Measurements from ENCODE around the gene ZNF608.

The ZNF608 gene

DNA sequence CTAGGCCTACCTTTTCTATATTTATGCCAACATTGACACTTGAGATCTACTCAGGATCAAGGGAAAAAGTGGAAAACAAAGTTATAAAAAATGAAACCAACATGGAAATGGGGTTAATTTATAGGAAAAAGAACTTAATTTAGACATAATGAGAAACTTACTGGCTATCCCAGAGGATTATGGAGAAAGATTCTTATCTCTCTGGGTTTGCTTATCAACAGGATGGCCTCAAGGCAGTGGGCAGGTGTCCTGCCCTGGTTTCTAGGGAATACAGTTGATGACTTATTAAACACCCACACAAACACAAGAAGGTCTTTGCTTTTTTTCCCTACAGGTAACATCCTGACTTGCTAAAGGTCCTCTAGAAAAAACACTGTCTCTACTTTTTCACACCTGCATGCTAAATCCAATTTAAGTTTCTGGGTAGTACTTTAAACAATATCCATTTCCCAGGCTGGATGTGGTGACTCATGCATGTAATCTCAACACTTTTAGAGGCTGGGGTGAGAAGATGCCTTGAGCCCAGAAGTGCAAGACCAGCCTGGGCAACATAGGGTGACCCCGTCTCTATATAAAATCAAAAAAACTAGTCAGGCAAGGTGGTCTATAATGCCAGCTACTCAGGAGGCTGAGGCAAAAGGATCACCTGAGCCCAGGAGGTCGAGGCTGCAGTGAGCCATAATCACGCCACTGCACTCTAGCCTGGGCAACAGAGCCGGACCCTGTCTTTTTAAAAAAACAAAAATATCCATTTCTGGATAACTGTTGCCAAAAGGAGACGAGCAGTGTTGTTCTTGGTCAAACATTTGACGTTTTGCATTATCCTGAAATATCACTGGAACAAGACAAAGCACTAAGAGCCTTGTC is 6.6 kb upstream of the ZNF608 start:
- no peak for DNase-seq (ENCODE audit: low spot score)

DNA sequence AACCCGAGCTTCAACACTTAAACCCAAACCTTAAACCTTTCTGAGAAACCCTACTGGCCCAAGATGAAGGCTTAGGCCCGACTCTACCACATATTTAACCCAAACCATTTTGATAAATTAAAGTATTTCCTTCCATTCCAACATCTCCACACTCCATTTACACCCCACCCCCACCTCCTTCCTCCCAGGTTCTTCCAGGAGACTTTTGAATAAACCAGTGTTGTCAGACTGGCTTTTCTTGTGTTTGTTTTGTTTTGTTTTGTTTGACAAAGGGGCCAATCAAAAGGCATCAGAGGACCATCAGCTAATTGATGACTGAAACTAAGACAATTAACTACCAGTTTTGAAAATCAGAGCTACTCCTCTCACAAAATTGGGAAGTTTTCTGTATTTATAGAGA is 4.6 kb upstream of the ZNF608 start:
- DNase-seq (ENCODE audit: low spot score): no peak

DNA sequence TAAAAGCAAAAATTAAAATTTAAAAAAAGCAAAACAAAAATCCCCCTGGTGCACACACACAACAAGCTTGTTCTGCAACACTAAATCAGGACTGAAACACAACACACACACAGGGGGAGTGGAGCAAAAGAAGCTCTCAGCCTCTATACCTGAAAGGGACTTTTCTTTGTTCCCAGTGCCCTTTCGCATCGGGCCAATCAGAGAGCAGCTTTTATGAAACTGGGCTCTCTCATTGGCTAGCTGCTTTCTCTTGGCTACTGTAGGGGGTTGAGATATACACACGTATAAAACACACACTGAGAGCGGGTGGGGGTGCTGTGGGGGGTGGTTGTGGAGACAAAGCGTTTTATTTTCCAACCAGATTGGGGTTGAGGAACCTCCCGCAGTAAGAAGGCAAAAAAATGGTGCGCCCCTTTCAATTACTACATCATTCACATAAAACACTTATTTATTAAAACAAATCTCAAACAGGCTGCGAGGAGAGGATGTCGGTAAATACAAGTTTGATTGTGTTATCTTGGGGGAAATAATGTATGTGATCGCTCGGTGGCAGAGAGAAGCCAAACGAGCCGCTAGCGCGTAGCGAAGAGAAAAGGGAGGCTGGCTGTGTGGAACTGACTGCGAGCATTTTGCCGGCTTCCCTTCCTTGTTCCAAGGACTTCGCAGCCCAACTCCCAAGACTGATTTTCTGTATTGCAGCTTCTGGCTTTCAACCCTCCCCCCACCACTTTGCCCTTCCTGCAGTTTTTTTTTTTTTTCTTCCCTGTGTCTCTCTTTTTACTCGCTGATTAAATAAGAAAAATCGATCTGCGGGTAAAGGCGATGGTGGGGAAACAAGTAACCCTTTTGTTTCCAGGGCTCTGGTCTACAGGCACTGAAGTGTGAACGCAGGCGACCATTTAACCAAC is 2.5 kb upstream of the ZNF608 start:
- peak; percentile 24 for DNase-seq (ENCODE audit: low spot score)

DNA sequence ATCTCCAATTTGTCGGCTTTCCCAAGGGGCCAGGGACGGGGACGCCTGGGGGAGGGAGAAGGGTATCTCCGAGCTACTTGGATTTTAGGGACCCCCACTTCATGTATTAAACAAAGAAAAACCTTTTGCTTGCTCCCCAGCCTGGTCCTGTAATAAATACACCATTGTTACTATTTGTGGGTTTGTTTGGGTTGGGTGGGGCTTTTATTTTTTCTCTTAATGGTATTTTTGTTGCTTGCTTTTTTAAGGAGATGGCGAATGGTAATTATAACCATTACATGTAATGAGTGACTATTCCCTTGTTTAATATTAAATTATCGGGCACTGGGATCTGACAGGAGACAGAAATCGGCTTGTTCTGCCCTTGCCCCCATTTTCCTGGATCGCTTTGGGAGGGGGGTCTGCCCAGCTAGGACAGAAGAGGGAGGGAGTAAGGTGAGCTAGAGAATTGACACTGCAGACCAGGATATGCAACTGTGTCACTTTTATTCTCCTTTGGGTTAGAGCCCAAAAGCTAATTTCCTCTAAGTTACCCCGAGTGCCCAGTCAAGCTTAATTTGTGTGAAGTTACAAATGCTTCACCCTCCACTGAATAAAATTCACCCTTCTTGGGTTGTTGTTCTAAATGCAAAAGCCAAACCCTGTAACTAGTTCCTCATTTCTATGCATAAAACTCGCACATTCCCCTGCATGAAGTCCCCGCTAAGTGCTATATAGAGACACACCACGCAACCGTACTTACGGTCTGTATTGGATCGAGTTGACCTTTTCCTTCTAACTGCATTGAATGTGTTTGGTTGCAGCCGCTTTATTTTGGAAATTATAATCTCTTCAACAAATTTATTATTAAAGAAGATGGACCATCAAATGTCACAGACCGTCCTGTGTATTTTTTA is 1.6 kb upstream of the ZNF608 start:
- no peak for DNase-seq (ENCODE audit: low spot score)

DNA sequence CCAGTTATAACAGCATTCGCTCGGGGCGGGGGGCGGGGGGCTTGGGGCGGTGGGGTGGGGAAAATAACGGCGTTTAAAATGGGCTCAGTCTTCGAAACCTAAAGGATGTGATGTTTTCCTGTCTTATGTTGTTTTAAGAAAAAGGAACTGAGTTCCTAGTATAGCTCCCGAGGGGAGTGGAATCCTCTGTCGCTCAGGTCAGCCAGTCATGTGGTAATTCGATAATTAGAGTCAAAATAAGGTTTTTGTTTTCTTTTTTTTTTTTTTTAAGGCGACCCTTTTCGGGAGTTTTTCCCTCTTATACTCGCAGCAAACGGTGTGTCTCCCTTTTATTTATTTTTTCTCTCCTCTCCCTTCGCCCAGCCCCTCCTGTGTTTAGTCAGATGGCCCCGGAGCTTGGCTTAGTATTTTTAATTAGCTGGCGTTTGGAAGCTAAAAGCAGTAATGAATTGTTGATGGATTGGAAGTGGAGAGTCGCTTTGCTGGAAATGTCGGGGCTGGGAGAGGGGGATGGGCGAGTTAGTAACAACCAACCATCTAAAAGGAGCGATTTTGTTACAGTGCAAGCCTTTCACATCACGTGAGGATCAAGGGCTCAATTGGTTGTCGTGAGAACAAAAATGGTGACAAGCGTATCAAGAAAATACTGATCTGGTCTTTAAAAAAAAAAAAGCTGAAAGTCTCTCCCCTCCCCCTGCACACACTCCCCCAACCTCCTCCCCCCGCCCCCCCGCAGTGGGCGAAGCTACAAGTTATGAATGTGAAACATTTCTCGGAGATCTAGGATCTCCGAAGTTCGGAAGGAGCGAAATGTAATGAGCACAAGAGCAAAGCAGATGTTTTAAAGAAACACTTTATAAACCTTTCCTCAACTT is 714 bp upstream of the ZNF608 start:
- no peak for DNase-seq (ENCODE audit: low spot score)

DNA sequence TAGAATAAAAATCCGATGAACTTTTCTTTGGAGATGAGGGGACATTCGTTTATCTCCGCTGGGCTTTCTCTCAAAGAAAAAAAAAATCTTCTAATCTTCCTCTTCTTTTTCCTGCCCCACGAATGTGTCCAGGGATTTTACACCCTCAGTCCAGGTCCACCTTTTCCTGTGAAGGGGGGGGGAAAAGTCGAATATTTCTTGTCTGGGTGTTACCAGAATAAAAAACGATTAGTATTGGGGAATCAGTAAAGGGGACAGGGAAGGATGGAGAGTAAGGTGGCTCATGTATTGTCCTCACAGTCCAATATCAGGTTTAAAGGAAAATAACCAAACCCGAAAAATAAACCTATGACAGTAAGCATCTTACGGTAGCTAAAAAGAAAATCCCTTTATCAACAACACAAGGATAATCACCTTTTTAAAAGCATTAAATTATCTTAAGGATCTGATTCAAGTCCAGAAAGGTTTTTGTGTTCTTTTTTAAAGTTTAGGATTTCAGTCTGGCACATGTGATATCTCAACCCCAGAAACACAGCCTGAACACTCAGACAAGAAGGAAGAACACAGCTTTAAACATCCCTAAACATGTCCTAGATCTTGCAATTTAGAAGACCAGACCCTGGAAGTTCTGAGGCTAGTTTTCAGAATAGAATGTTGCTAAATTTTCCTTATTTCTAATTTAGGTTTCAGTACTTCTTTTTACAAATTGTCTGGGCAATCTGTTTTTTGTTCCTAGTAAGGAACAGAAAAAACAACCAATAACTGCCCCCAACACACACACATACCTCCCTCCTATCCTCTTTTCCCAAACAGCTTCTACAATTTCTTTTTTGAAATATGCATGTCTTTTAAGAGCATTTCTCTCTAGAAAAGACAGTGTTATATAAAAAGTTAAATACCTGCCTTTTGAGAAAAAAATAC is 1.2 kb downstream of the ZNF608 start:
- DNase-seq (ENCODE audit: low spot score): no peak

DNA sequence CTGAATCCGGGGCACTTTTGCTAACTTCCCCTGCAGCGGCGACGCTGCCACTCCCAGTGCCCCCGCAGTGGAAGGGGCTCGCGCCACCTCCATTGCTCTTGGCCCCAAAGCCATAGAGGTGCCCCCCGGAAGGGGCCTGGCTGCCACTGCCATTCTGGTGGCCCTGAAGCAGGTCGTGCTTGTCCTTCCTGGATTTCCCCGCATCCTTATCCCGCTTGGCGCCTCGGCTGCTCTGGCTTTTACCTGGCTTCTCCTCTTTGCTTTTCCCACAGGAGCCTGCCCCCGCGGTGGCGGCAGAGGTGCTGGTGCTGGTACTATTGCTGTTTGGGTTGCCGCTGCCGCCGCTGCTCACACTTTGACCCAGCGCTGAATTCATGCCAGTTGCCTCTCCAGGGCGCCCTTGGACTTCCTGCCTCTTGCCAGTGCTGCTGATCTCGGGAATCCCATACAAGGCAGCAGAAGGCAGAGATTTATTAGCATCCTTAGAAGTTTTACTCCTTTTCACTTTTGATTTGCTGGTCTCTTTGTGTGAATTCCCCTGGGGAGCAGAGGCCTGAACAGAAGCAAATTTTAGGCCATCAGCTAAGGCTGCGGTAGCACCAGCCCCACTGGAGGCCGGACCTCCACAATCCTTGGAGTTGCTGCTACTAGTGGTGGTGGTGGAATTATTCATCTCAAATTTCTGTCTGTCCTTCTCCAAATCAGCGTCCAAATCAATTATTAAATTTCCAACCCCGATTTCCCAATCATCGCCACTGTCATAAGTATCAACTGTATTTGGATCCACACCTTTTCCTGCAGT is 2.1 kb downstream of the ZNF608 start:
- DNase-seq (ENCODE audit: low spot score): no peak

DNA sequence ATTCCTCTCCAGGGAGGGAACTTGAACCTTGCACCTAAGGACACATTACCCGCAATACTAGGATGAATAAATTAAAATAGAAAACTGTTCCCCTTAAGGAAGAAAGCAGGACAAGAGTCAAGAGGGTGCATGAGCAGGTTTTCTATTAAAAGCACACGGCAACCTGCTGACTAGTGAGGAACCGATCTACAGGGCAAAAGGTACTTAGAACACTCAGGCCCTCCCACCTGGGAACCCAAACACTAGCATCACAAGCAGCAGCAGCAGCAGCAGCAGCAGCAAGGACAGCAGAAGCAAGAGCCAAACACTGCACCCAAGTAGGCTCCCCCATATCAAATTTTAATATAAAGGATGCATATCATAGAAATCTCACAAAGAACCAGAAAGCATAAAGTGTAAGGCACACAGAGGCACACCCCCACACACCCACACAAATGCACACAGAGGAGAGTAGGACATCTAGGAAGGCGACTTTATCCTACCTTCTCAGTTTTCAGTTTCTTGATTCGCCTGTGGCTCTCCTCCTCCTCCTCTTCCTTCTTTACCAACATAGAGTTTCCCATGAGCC is 2.8 kb downstream of the ZNF608 start:
- DNase-seq (ENCODE audit: low spot score): no peak

DNA sequence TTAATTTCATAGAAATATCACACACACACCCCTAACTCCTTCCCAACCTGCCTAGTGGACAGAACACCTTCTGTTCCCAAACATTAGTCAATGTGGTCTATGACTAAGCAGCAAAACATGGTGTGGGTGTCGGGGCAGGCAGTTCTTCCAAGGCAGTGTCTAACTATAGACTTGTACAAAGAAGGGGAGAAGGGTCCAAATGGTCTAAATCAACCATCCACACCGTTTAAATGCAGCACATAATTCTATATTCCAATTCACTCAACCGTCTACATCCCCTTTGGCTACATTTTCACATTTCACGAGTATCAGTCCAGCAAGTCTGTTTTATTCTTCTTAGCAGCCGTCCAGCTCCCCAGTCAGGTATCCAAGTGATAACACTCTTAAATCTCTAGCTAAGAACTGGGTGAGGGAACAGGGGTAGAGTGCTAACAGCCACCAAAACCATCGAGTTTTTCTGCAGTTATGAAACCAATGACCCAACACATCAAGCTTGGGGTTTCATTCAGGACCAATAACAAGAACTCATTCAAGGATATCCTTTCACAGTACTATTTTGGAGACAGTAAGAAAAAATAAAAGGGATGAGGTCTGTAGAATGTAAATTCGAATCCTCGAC is 3.3 kb downstream of the ZNF608 start:
- no peak for DNase-seq (ENCODE audit: low spot score)

DNA sequence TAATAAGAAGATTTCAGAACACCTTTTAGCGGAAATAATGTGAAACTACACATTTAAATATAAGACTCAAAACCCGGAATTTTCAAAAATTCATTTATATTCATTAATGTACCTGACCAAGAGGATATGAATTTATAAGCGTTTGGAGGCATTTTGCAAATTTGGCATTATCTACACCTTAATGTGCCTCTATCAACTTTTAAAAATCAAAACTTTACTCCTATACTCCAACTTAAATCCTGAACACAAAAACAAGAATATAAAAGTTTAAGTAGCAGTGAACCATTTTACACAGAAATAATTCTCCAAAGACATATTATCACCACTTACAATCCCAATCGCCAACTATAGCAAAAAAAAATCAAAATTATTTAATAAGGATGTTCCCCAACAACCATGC is 3.9 kb downstream of the ZNF608 start:
- no peak for DNase-seq (ENCODE audit: low spot score)

DNA sequence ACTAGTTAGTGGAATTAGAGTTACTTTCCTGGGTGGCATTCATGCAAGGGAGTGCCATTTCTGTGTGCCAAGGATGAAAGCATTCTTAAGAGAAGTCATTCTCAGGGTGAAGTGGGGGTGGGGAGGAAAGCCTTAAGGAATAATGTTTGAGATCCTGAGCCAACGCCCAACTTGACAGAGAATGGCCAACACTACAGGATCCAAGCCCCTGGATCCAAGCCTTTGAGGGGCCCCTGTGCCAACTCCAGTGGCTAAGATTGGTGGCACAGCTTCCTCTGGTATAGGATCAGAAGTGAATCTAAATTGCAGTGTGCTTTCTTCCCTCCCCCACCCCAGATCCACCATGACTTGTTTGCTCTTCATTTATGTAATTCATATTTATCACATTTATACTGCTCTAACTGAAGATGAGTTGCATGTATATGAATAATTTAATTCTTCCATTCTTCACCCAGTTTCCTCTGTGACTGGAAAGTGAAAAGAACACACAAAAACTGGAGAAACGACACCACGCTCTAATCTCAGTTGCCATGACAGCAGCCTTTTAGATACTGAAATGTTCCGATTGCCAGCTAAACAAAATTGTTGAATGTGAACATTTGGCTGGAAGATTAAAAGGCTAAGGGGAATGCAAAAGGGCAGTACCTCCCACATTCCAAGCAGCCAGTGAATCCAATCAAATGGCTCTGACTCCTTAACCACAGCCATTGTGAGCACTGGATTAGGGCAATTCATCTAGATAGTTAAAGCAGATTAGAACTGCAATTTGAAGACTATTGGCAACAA is 4.5 kb downstream of the ZNF608 start:
- no peak for DNase-seq (ENCODE audit: low spot score)

DNA sequence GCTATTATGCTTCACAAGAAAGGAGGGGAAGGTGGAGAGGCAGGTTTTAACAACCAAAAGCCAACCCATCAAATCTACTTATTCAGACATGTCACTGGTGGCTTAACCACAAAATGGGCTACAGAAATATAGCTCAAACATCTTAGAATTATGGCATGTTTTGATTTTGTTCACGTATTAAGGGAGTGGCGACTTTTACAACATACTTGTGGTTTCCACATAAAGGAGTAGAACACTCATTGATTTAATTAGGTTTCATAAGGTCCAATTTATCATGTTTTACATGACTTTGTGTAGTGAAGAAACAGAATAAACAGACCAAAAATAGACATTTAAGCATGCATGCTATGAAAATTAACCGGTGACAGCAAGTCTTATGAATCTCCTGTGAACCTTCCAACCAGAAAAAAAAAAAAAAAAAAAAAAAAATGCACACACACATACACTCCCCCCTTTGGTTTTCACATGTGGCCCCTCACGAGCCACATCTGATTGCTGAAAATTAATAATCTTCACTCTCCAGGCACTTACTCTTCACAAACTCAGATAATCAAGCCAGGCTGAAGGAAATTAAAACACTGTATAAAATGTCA is 5.4 kb downstream of the ZNF608 start:
- DNase-seq (ENCODE audit: low spot score): no peak

DNA sequence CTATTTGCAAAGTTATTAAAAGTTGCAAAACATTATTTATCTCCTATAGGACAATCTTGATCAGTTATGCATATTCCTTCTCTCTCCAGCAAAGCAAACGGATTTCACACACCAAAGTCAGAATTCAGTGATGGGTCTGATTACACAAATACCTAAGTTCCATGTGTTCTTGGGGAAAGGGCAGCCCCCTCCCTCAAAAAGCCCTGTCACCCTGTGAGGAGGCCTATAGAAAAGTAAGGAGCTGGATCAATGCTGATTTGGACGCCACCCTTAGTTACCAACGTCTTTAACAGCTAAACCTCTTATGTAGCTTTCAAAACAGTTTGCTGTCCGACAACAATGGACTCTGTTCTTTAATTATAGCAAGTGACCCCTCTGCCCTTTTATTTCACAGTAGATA is 6.4 kb downstream of the ZNF608 start:
- no peak for DNase-seq (ENCODE audit: low spot score)

DNA sequence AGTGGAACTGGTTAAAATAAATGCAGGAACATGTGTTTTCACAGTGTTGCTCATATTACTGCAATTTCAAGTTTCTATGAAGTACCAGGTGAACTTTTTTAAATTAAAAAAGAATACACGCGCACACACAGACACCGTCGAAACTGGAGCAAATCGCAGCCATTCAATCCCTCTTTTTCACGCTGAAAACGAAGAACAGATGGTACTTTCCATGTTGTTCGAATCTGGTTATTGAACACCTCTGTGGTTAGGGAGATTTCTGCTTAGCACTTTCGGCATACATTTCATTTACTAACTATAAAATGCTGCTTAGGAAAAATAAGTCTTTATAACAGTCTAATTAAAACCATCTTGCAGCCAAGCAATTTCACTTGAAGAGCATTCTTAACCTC is 6.8 kb downstream of the ZNF608 start:
- no peak for DNase-seq (ENCODE audit: low spot score)

DNA sequence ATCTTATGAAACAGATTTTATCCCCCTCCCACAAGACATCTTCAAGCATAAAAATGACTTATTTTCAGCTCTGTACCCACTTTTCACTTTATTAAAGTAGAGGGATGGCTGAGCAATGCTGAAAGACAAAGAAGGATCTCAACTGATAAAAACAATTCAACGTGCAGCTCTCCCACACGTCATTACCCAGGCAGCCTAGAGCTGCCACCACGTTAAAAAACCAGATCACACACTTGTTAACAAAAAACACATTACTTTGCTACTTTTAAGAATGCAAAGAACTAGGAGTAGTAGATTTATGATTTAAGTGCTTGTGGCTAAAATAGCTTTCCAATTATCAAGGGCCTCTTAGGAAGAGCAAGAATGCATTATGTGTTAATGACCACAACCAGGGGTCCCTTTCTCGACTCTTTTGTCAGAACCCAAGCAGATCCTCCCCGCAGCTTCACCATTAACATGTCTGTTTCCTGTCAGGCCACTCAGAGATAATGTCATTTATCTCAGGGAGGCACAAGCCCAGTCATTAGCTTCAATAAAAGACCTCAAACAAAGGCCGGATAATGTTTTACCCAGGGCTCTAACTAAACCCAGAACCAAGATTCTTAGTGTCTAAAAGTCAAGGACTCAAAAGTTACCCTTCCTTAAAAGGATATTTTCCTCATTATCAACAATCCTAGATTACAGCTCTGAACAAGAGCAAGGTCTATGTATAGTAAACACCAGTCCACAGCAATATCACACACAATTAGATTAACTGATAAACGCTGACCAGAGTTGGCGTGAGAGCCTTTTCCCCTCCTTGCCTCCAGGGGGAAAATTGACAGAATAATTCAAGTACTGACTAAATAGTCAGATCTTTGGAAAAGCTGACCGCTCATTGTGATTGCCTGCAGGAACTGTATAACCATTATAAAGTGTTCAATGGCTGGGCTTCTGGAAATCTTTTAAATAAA is 7.5 kb downstream of the ZNF608 start:
- DNase-seq (ENCODE audit: low spot score): no peak

DNA sequence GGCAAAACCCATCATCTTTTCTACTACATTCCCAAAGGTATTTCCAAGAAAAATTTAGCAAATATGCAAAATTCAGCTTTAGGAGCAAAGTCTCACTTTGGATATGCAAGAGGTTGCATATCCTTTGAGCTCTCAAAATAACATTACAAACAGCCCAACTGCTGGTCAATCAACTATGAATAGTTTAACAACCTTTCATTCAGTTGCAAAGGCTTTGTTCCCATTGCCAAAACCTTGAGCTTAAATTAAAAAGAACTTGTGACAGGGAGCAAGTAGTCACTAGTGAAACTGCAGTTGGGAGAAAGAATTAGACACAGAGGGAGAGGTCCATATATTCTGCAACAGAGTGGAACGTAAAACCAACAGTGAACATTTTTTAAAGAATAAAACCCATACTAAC is 8.8 kb downstream of the ZNF608 start:
- DNase-seq (ENCODE audit: low spot score): no peak
